K562 (cell line): ENCODE measurements around the gene SF3B3.

Experiments used
- BRCA1 ChIP-seq, 2 experiments: fragments of 450-650 bp in 1 of 2; sonication (generic) in 1 of 2; formaldehyde crosslinking in 1 of 2; IDR thresholded peaks; 2 replicates each; pipeline versions ENCODE4 v1.5.0 to v1.6.1; 2017 to 2020; ENCODE audit warnings: mild to moderate bottlenecking in 1 of 2, missing genetic modification reagents in 1 of 2
- CREB1 ChIP-seq, 2 experiments: sonication (generic) in 1 of 2; formaldehyde crosslinking in 1 of 2; IDR thresholded peaks; 2 replicates each; pipeline versions ENCODE4 v1.6.1 to v1.8.0; 2012 to 2022; ENCODE audit warnings: inconsistent platforms in 1 of 2, mild to moderate bottlenecking in 1 of 2, missing genetic modification reagents in 1 of 2, moderate library complexity in 1 of 2
- CTCF ChIP-seq, 3 experiments: IDR thresholded peaks in 2 of 3; conservative IDR thresholded peaks in 1 of 3; 2 replicates each; pipeline ENCODE4 v1.5.1; 2011 to 2012; ENCODE audit warnings: low read length in 3 of 3, mild to moderate bottlenecking in 3 of 3, control low read depth in 2 of 3, improper control_type of control experiment in 1 of 3, inconsistent platforms in 1 of 3, low read depth in 1 of 3, mixed read lengths in 1 of 3, moderate library complexity in 1 of 3; ENCODE audit not compliant: insufficient read depth in 2 of 3
- EP300 ChIP-seq: IDR thresholded peaks from 2 replicates; pipeline ENCODE4 v1.6.1; 2012; ENCODE audit warnings: low read length, improper control_type of control experiment
- GABPA ChIP-seq: fragments of 200-800 bp; sonication (Bioruptor generic); conservative IDR thresholded peaks from 2 replicates; pipeline ENCODE4 v1.6.1; 2016; ENCODE audit warnings: low read depth, missing genetic modification characterization, missing compliant biosample characterization
- KDM1A ChIP-seq, 2 experiments: fragments of 450-650 bp; IDR thresholded peaks; 2 replicates each; pipeline ENCODE4 v1.6.1; 2016; ENCODE audit warnings: mild to moderate bottlenecking in 2 of 2
- MXI1 ChIP-seq: IDR thresholded peaks from 2 replicates; pipeline ENCODE4 v1.6.1; 2011; ENCODE audit warnings: low read depth, mild to moderate bottlenecking, improper control_type of control experiment, low read length
- SMARCA4 ChIP-seq: fragments of 450-650 bp; IDR thresholded peaks from 2 replicates; pipeline ENCODE4 v1.6.1; 2016
- TEAD4 ChIP-seq, 2 experiments: sonication (generic) in 1 of 2; formaldehyde crosslinking in 1 of 2; IDR thresholded peaks; 2 replicates each; pipeline versions ENCODE4 v1.6.1 to v1.8.0; 2012 to 2022; ENCODE audit warnings: borderline replicate concordance in 1 of 2, inconsistent platforms in 1 of 2, low read length in 1 of 2, mild to moderate bottlenecking in 1 of 2, missing genetic modification reagents in 1 of 2
- ZNF232 ChIP-seq: sonication (generic); formaldehyde crosslinking; IDR thresholded peaks from 2 replicates; pipeline ENCODE4 v1.8.0; 2022; ENCODE audit warnings: mild to moderate bottlenecking, missing genetic modification reagents
- ZNF253 ChIP-seq: fragments of 250-450 bp; sonication (Bioruptor Pico); conservative IDR thresholded peaks from 2 replicates; pipeline ENCODE4 v1.6.1; 2021; ENCODE audit warnings: mild to moderate bottlenecking
- ZNF347 ChIP-seq: fragments of 450-650 bp; formaldehyde crosslinking; IDR thresholded peaks from 2 replicates; pipeline ENCODE4 v1.4.0; 2020; ENCODE audit warnings: low read depth, mild to moderate bottlenecking, moderate library complexity

DNA sequence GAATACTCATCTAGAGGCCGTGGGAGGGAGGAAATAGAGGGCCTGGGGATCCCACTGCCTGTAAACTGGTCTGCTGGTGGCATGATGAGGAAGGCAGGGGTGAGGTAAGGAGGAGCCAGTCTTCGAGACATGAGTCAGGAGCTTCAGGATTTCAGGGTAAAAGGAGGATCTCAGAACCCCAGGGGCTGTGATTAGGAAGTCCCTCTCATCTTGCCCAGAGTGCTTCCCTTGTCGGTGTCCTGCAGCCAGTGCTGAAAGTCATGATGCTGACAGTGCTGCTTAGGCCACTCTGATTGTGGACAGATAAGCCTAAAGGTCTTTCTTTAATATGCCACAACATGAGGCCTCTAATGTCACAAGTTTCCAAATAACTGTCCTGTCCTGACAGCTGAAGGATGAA, 29.8 kb upstream of the SF3B3 start:
- TF ChIP-seq BRCA1 (IDR thresholded peaks at IDR 0.05) (no peak), BRCA1 (CRISPR knock-in tag; IDR thresholded peaks at IDR 0.05) (no peak), TEAD4 (IDR thresholded peaks at IDR 0.05; ENCODE audit: low read length) (no peak), TEAD4 (CRISPR knock-in tag; IDR thresholded peaks at IDR 0.05; ENCODE audit: borderline replicate concordance) (no peak), CTCF (IDR thresholded peaks at IDR 0.05 in 2 of 3, conservative IDR thresholded peaks at IDR 0.05 in 1 of 3; ENCODE audit: insufficient read depth in 2 of 3, low read depth in 1 of 3, low read length in 3 of 3) (no peak), ZNF253 (CRISPR knock-in tag) (no peak), EP300 (no peak), SMARCA4 (no peak), GABPA (no peak), ZNF347 (CRISPR knock-in tag) (no peak), KDM1A (IDR thresholded peaks at IDR 0.05) (no peak), ZNF232 (CRISPR knock-in tag) (no peak), CREB1 (IDR thresholded peaks at IDR 0.05) (no peak), CREB1 (CRISPR knock-in tag; IDR thresholded peaks at IDR 0.05) (no peak), MXI1 (no peak)
